ENCODE measurements around the gene CTXND1. TPM values are rescaled to one million over a fixed set of nuclear protein-coding genes. Genes with fewer than 3 reads are reported as not detected.

Gene CTXND1
- total RNA-seq, 1 experiment from 2014 or later, result 0.04 TPM

DNA sequence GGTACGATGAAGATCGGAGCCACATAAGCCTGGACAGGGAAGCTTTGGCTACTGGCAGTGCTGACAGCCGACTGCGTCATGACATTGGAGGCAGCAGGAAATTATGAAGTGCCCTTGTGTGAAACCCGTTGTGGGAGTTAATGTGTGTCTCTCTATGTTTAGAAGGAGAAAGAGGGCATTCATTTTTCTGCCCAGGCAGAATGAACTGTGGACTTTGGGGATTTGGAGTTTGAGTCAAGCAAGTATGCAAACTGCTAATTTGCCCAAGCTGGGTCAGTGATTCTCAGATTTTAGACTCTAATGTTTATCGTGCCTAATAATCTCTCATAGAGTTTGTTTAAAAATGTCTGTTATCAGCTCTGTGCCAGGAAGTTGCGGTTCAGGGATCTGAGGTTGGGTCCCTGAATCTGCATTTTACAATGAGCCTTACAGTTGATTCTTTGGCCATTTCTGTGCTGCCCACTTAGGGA is 5.6 kb downstream of the CTXND1 start:
- ChIA-PET POLR2A (no interaction called here), CTCF (no interaction called here)
- peaks cover 10% of the 10 kb centered on the region for H3K4me1 Mint-ChIP-seq
- H3K9me3 Mint-ChIP-seq, result no peaks in the 10 kb centered on the region
- DNase-seq (ENCODE audit: low spot score), result no peak
- no peak for TF ChIP-seq ZNF416 (CRISPR knock-in tag; IDR thresholded peaks at IDR 0.05)
- TF ChIP-seq, protein P1, sequence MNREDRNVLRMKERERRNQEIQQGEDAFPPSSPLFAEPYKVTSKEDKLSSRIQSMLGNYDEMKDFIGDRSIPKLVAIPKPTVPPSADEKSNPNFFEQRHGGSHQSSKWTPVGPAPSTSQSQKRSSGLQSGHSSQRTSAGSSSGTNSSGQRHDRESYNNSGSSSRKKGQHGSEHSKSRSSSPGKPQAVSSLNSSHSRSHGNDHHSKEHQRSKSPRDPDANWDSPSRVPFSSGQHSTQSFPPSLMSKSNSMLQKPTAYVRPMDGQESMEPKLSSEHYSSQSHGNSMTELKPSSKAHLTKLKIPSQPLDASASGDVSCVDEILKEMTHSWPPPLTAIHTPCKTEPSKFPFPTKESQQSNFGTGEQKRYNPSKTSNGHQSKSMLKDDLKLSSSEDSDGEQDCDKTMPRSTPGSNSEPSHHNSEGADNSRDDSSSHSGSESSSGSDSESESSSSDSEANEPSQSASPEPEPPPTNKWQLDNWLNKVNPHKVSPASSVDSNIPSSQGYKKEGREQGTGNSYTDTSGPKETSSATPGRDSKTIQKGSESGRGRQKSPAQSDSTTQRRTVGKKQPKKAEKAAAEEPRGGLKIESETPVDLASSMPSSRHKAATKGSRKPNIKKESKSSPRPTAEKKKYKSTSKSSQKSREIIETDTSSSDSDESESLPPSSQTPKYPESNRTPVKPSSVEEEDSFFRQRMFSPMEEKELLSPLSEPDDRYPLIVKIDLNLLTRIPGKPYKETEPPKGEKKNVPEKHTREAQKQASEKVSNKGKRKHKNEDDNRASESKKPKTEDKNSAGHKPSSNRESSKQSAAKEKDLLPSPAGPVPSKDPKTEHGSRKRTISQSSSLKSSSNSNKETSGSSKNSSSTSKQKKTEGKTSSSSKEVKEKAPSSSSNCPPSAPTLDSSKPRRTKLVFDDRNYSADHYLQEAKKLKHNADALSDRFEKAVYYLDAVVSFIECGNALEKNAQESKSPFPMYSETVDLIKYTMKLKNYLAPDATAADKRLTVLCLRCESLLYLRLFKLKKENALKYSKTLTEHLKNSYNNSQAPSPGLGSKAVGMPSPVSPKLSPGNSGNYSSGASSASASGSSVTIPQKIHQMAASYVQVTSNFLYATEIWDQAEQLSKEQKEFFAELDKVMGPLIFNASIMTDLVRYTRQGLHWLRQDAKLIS (CRISPR knock-in tag; IDR thresholded peaks at IDR 0.05; ENCODE audit: borderline replicate concordance), result no peak
- TF ChIP-seq GABPB1 (CRISPR knock-in tag; IDR thresholded peaks at IDR 0.05), result no peak
- TF ChIP-seq, protein P2, sequence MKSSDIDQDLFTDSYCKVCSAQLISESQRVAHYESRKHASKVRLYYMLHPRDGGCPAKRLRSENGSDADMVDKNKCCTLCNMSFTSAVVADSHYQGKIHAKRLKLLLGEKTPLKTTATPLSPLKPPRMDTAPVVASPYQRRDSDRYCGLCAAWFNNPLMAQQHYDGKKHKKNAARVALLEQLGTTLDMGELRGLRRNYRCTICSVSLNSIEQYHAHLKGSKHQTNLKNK (CRISPR knock-in tag; IDR thresholded peaks at IDR 0.05), result no peak
- no peak for TF ChIP-seq TEAD4 (CRISPR knock-in tag; IDR thresholded peaks at IDR 0.05)
- TF ChIP-seq ZNF263 (CRISPR knock-in tag; IDR thresholded peaks at IDR 0.05; ENCODE audit: low read depth), result no peak
- TF ChIP-seq GRHL2 (CRISPR knock-in tag; IDR thresholded peaks at IDR 0.05; ENCODE audit: insufficient replicate concordance, severe bottlenecking), result no peak
- TF ChIP-seq NR3C1 (CRISPR knock-in tag; conservative IDR thresholded peaks at IDR 0.05; ENCODE audit: low read depth), result no peak
- no peak for TF ChIP-seq NR2C2 (CRISPR knock-in tag; IDR thresholded peaks at IDR 0.05)
- TF ChIP-seq, protein P3, sequence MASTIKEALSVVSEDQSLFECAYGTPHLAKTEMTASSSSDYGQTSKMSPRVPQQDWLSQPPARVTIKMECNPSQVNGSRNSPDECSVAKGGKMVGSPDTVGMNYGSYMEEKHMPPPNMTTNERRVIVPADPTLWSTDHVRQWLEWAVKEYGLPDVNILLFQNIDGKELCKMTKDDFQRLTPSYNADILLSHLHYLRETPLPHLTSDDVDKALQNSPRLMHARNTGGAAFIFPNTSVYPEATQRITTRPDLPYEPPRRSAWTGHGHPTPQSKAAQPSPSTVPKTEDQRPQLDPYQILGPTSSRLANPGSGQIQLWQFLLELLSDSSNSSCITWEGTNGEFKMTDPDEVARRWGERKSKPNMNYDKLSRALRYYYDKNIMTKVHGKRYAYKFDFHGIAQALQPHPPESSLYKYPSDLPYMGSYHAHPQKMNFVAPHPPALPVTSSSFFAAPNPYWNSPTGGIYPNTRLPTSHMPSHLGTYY (CRISPR knock-in tag; IDR thresholded peaks at IDR 0.05), result no peak
- TF ChIP-seq ESRRA (CRISPR knock-in tag; IDR thresholded peaks at IDR 0.05; ENCODE audit: borderline replicate concordance), result no peak
- no peak overlapping the region for H3K27ac Mint-ChIP-seq
- peaks cover 34% of the 10 kb centered on the region for H3K27me3 Mint-ChIP-seq (ENCODE audit: low read depth)
- H3K36me3 Mint-ChIP-seq, result no peaks in the 10 kb centered on the region
- no peak for ATAC-seq
- no peak overlapping the region for H3K4me3 Mint-ChIP-seq

DNA sequence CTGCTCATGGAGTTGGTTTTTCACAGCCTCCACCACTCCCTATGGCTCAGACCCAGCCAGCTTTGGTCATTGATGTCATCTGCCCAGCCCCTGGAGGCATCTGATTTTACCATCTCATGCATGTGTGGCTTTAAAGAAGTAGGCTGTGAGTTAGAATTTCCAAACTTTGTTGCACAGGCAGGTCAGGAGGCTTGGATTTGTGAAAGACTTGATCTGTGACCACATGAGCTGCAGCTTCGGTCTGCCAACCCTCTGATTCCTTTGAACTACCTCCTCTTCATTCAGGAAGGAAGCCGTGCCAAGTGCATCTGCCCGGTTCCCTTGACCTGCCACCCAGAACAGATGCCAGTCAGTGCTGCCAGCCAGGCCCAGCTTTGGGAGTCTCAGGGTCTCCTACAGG is 9.2 kb downstream of the CTXND1 start:
- POLR2A ChIA-PET, result no interaction called here
- no peak for ATAC-seq
- TF ChIP-seq CBFB (CRISPR knock-in tag; IDR thresholded peaks at IDR 0.05; ENCODE audit: low read depth) (no peak), SP1 (CRISPR knock-in tag; conservative IDR thresholded peaks at IDR 0.05) (no peak), IRF2 (CRISPR knock-in tag; IDR thresholded peaks at IDR 0.05; ENCODE audit: borderline replicate concordance, low read depth) (no peak), ZNF671 (CRISPR knock-in tag; IDR thresholded peaks at IDR 0.05) (no peak), CREB1 (CRISPR knock-in tag; IDR thresholded peaks at IDR 0.05) (no peak), TP53 (CRISPR knock-in tag; IDR thresholded peaks at IDR 0.05) (no peak), ELF4 (CRISPR knock-in tag; IDR thresholded peaks at IDR 0.05; ENCODE audit: low read depth) (no peak), NFATC4 (CRISPR knock-in tag; IDR thresholded peaks at IDR 0.05) (no peak)
- TF ChIP-seq, protein P4, sequence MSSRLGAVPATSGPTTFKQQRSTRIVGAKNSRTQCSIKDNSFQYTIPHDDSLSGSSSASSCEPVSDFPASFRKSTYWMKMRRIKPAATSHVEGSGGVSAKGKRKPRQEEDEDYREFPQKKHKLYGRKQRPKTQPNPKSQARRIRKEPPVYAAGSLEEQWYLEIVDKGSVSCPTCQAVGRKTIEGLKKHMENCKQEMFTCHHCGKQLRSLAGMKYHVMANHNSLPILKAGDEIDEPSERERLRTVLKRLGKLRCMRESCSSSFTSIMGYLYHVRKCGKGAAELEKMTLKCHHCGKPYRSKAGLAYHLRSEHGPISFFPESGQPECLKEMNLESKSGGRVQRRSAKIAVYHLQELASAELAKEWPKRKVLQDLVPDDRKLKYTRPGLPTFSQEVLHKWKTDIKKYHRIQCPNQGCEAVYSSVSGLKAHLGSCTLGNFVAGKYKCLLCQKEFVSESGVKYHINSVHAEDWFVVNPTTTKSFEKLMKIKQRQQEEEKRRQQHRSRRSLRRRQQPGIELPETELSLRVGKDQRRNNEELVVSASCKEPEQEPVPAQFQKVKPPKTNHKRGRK (CRISPR knock-in tag; IDR thresholded peaks at IDR 0.05; ENCODE audit: borderline replicate concordance), result no peak
- TF ChIP-seq, protein P5, sequence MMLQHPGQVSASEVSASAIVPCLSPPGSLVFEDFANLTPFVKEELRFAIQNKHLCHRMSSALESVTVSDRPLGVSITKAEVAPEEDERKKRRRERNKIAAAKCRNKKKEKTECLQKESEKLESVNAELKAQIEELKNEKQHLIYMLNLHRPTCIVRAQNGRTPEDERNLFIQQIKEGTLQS (CRISPR knock-in tag; conservative IDR thresholded peaks at IDR 0.05), result no peak
- TF ChIP-seq, protein P6, sequence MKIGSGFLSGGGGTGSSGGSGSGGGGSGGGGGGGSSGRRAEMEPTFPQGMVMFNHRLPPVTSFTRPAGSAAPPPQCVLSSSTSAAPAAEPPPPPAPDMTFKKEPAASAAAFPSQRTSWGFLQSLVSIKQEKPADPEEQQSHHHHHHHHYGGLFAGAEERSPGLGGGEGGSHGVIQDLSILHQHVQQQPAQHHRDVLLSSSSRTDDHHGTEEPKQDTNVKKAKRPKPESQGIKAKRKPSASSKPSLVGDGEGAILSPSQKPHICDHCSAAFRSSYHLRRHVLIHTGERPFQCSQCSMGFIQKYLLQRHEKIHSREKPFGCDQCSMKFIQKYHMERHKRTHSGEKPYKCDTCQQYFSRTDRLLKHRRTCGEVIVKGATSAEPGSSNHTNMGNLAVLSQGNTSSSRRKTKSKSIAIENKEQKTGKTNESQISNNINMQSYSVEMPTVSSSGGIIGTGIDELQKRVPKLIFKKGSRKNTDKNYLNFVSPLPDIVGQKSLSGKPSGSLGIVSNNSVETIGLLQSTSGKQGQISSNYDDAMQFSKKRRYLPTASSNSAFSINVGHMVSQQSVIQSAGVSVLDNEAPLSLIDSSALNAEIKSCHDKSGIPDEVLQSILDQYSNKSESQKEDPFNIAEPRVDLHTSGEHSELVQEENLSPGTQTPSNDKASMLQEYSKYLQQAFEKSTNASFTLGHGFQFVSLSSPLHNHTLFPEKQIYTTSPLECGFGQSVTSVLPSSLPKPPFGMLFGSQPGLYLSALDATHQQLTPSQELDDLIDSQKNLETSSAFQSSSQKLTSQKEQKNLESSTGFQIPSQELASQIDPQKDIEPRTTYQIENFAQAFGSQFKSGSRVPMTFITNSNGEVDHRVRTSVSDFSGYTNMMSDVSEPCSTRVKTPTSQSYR (CRISPR knock-in tag; IDR thresholded peaks at IDR 0.05), result no peak
- TF ChIP-seq, protein P7, sequence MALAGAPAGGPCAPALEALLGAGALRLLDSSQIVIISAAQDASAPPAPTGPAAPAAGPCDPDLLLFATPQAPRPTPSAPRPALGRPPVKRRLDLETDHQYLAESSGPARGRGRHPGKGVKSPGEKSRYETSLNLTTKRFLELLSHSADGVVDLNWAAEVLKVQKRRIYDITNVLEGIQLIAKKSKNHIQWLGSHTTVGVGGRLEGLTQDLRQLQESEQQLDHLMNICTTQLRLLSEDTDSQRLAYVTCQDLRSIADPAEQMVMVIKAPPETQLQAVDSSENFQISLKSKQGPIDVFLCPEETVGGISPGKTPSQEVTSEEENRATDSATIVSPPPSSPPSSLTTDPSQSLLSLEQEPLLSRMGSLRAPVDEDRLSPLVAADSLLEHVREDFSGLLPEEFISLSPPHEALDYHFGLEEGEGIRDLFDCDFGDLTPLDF (CRISPR knock-in tag; IDR thresholded peaks at IDR 0.05), result no peak
- TF ChIP-seq, protein P8, sequence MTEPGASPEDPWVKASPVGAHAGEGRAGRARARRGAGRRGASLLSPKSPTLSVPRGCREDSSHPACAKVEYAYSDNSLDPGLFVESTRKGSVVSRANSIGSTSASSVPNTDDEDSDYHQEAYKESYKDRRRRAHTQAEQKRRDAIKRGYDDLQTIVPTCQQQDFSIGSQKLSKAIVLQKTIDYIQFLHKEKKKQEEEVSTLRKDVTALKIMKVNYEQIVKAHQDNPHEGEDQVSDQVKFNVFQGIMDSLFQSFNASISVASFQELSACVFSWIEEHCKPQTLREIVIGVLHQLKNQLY (CRISPR knock-in tag; IDR thresholded peaks at IDR 0.05), result no peak
- H3K27ac Mint-ChIP-seq, result no peak overlapping the region
- H3K9me3 Mint-ChIP-seq, result no peaks in the 10 kb centered on the region
- no peak for DNase-seq (ENCODE audit: low spot score)
- peaks cover 4% of the 10 kb centered on the region; the same call in 1 of the 2 replicates for H3K27me3 Mint-ChIP-seq (ENCODE audit: low read depth)
- no peak overlapping the region for H3K4me3 Mint-ChIP-seq
- CTCF ChIA-PET, result interaction anchor here (0.8 to 1.5 kb wide), 5 partner anchors 9 to 124 kb away, joined by 3 to 8 read pairs (median 3); no protein-coding TSS in a partner anchor
- peaks cover 8% of the 10 kb centered on the region for H3K4me1 Mint-ChIP-seq
- no peaks in the 10 kb centered on the region for H3K36me3 Mint-ChIP-seq

Measured in WTC11 (cell line).